Ascending aorta (tissue), 2 donors: Measurements from ENCODE around the gene DNAJC19. TPM values are rescaled to one million over a fixed set of nuclear protein-coding genes. Genes with fewer than 3 reads are reported as not detected.
"Not testable (repeated sequence)": the region's sequence is repeated elsewhere in the genome, so short reads cannot be mapped to it uniquely, and the experiment has no call there.

Experiments
- DNase-seq, 2 donors: peaks; one replicate each; pipeline ENCODE4 v3.0.0-alpha.2; 2019; ENCODE audit warnings: low spot score in 2 of 2
- H3K27ac ChIP-seq, 2 donors: fragments of 200-600 bp; sonication (generic); one replicate each; pipeline ENCODE4 v1.5.1; 2016 to 2017; ENCODE audit warnings: mild to moderate bottlenecking in 1 of 2
- H3K27me3 ChIP-seq: fragments of 200-600 bp; sonication (generic); one replicate; pipeline ENCODE4 v1.5.1; 2017
- H3K36me3 ChIP-seq, 2 donors: fragments of 200-600 bp; sonication (generic); one replicate each; pipeline ENCODE4 v1.5.1; 2016
- H3K4me1 ChIP-seq, 2 donors: fragments of 200-600 bp; sonication (generic); one replicate each; pipeline ENCODE4 v1.5.1; 2016 to 2017; ENCODE audit warnings: mild to moderate bottlenecking in 1 of 2
- H3K4me3 ChIP-seq, 2 donors: fragments of 200-600 bp; sonication (generic); one replicate each; pipeline ENCODE4 v1.5.1; 2016 to 2017; ENCODE audit warnings: mild to moderate bottlenecking in 1 of 2
- H3K9me3 ChIP-seq, 2 donors: fragments of 200-600 bp; sonication (generic); one replicate each; pipeline ENCODE4 v1.5.1; 2016
- CTCF ChIP-seq, 3 experiments: fragments of 200-600 bp in 2 of 3; fragments of 450-650 bp in 1 of 3; sonication (generic) in 2 of 3; IDR thresholded peaks; one replicate each; pipeline ENCODE4 v1.5.1; 2016 to 2019; ENCODE audit warnings: antibody characterized with exemption in 3 of 3, mild to moderate bottlenecking in 1 of 3, moderate library complexity in 1 of 3
- intact Hi-C: fragments of 100-400 bp; cut with DNase I; formaldehyde crosslinking; loops from one replicate; pipeline ENCODE4 v1.15.1; 2023
- total RNA-seq: library from RNA; depleted of rRNA; stranded (reverse); fragments of >200 nt; gene quantifications from one replicate; pipeline ENCODE4 v1.1.0, GENCODE V29; 2016

Gene DNAJC19
- total RNA-seq, 1 donor from 2014 or later: 5.0 TPM

- no peak overlapping the region for H3K27ac ChIP-seq
- H3K9me3 ChIP-seq: no peaks in the 10 kb centered on the region
- TF ChIP-seq CTCF (IDR thresholded peaks at IDR 0.05): no peak
- intact Hi-C loops: loop anchor here (5.0 kb wide), 1 partner anchor 75 kb away; the partner anchor contains the start of gene FXR1
- H3K36me3 ChIP-seq: peaks cover 22 to 29% of the 10 kb centered on the region in 2 donors
- no peaks in the 10 kb centered on the region for H3K27me3 ChIP-seq
- H3K4me1 ChIP-seq: peaks cover 8 to 9% of the 10 kb centered on the region in 2 donors
- DNase-seq: no peak
- H3K4me3 ChIP-seq: no peak overlapping the region
Observed at GRCh38 chr3:180987344-180987743, 2.2 kb downstream of the DNAJC19 start.

DNA sequence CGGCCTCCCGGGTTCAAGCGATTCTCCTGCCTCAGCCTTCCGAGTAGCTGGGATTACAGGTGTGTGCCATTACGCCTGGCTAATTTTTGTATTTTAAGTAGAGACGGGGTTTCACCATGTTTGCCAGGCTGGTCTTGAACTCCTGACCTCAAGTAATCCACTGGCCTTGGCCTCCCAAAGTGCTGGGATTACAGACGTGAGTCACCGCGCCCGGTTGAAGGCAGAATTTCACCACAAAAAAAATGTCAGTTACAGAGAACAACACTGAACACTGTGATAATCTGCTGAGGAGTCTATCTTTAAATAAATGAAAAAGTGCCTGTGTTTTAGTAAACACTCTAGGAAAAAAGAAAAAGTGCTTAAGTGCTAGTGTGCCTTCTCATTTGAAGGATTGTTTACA is 3.2 kb downstream of the DNAJC19 start:
- not testable (repeated sequence) for H3K27me3 ChIP-seq, H3K9me3 ChIP-seq, H3K27ac ChIP-seq, H3K4me1 ChIP-seq, H3K4me3 ChIP-seq, DNase-seq
- intact Hi-C loops: loop anchor here (5.0 kb wide), 1 partner anchor 74 kb away; the partner anchor contains the start of gene FXR1
- H3K36me3 ChIP-seq: peaks cover 22 to 31% of the 10 kb centered on the region in 2 donors

DNA sequence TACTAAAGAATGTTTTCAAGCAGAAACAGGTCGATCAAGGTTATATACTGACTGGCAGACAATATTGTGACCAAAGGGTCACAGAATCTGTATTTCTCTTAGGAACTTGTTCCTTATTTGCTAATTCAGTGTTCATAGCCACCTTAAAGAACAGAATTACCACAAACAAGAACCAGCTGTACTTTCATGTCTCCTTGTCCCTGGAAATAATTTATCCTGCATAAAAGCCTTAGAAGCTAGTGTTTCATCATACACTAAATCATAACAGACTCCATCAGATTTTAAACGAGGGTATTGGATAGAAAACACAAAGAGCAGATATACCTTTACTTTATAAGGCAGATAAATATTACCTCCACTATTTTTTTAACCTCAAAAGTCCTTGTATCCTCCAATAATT is 6.4 kb downstream of the DNAJC19 start:
- H3K4me1 ChIP-seq: peaks cover 0 to 2% of the 10 kb centered on the region in 2 donors
- intact Hi-C loops: no loop called here
- peaks cover 22 to 47% of the 10 kb centered on the region in 2 donors for H3K36me3 ChIP-seq
- no peak for DNase-seq
- TF ChIP-seq CTCF (IDR thresholded peaks at IDR 0.05): no peak
- no peak overlapping the region for H3K27ac ChIP-seq
- no peak overlapping the region for H3K4me3 ChIP-seq
- H3K27me3 ChIP-seq: no peaks in the 10 kb centered on the region
- H3K9me3 ChIP-seq: no peaks in the 10 kb centered on the region

DNA sequence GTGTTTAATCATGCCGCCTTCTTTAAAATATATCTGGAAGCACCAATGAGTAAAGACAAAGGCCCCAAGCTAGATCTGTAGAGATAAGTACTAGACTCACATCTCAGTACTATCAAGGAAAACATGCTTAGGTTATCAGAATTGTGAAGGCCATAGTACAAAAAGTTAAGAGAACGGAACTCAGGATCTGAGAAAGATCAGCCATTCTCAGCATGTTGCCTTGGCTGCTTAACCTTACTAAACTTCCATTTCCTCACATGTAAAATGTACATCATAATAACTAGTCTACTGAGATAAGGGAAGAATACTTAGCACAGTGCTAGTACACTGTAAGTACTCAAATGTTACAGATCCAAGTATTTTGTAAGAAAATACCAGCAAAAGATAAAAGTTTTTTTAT is 7.6 kb downstream of the DNAJC19 start:
- Histone ChIP-seq H3K4me3 (no peak overlapping the region), H3K36me3 (peaks cover 16 to 48% of the 10 kb centered on the region in 2 donors), H3K27ac (no peak overlapping the region), H3K4me1 (no peaks in the 10 kb centered on the region), H3K9me3 (no peaks in the 10 kb centered on the region), H3K27me3 (no peaks in the 10 kb centered on the region)
- no peak for DNase-seq
- no peak for TF ChIP-seq CTCF (IDR thresholded peaks at IDR 0.05)
- intact Hi-C loops: no loop called here

GRCh38 chr3:180980611-180981010 is 8.9 kb downstream of the DNAJC19 start:
- TF ChIP-seq CTCF (IDR thresholded peaks at IDR 0.05): no peak
- H3K27ac ChIP-seq: no peak overlapping the region
- no peak overlapping the region for H3K4me3 ChIP-seq
- intact Hi-C loops: no loop called here
- no peaks in the 10 kb centered on the region for H3K4me1 ChIP-seq
- no peaks in the 10 kb centered on the region for H3K27me3 ChIP-seq
- peaks cover 13 to 47% of the 10 kb centered on the region in 2 donors for H3K36me3 ChIP-seq
- H3K9me3 ChIP-seq: no peaks in the 10 kb centered on the region
- DNase-seq: no peak

DNA sequence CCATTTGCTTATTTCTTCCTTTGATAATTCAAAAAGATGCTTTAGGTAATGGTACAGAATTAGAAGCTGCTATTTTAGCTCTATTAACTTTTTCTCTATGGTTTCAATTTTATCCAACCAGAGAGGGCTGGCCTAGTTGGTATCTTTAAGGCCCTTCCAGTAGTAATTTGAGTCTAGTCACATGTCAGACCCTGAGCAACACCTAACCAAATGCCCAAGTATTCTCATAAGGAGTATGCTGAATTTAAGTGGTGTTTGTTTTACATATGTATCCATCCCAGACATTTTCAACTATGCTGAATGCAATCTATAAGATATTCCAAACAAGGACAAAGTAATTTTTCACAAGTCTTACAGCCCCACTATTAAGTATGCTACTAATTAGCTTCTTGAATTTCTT is 9.6 kb downstream of the DNAJC19 start:
- Histone ChIP-seq H3K9me3 (no peaks in the 10 kb centered on the region), H3K27me3 (no peaks in the 10 kb centered on the region), H3K36me3 (peaks cover 7 to 43% of the 10 kb centered on the region in 2 donors), H3K27ac (no peak overlapping the region), H3K4me3 (no peak overlapping the region), H3K4me1 (no peaks in the 10 kb centered on the region)
- no peak for DNase-seq
- TF ChIP-seq CTCF (IDR thresholded peaks at IDR 0.05): no peak
- intact Hi-C loops: no loop called here
